GM18873 (cell line): ENCODE measurements around the gene BTNL3.
"Not testable (repeated sequence)": the region's sequence is repeated elsewhere in the genome, so short reads cannot be mapped to it uniquely, and the experiment has no call there.

Experiments used
- ATAC-seq: cut with Tn5 transposase; IDR thresholded peaks from one replicate; pipeline ENCODE4 v1.9.1; 2021; ENCODE audit warnings: mild to moderate bottlenecking, moderate library complexity, moderate number of reproducible peaks; ENCODE audit not compliant: unreplicated experiment, low FRiP score

BTNL3 gene

DNA sequence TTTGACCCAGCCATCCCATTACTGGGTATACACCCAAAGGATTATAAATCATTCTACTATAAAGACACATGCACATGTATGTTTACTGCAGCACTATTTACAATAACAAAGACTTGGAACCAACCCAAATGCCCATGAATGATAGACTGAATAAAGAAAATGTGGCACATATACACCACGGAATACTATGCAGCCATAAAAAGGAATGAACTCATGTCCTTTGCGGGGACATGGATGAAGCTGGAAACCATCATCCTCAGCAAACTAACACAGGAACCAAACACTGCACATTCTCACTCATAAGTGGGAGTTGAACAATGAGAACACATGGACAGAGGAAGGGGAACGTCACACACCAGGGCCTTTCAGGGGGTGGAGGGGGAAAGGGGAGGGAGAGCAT, 28.8 kb downstream of the BTNL3 start:
- ATAC-seq = not testable (repeated sequence)

DNA sequence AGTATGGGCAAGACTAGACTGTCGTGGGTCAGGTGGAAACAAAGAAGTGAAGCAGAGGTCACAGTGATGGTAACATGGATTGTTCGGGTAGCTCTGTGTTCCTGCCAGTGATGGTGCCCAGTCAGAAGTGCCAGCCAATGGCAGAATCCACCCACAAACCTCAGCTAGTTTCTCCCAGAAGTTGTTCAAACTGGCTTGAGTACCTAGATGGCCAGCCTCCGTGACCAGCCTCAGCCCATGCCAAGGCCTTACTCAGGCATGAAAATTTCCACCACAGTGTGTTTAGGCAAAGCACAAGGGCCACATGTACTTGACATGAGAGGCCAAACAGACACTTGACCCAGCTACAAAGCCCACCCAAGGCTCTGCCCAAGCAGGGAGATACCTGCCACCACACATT, 32.0 kb downstream of the BTNL3 start:
- ATAC-seq = no peak

DNA sequence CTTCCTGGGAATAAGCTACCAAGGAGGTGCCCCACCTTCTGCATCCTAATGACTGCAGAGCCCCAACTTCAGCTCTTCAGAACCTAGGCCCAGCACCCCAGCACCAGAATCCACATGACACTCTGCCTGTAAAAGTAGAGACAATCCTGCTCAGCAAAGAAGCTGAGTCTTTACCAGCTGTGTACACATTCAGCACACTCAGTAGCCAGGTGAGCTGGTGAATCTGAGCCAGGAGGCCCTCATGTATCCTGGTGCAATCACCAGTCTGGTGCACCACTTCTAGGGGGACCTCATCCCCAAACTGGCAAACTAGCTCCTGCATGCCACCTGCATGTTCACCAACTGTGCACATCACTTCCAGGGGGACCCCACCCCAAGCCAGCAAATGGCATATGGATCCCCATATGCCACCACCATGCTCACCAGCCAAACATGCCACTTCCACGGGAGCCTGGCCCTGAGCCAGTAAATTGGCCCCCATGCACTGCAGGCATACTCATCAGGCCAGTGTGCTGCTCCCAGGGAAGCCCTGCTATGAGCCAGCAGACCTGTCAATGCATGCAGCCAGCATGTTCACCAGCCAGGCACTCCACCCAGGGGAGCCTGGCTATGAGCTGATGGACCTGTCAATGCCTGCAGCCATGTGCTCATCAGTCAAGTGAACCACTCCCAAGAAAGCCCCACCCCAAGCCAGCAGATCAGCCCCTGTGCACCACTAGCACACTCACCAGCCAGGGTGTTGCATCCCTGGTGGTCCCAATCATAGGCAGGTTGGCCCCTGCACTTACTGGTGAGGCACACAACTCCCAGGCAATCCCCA, 35.8 kb downstream of the BTNL3 start:
- no peak for ATAC-seq

DNA sequence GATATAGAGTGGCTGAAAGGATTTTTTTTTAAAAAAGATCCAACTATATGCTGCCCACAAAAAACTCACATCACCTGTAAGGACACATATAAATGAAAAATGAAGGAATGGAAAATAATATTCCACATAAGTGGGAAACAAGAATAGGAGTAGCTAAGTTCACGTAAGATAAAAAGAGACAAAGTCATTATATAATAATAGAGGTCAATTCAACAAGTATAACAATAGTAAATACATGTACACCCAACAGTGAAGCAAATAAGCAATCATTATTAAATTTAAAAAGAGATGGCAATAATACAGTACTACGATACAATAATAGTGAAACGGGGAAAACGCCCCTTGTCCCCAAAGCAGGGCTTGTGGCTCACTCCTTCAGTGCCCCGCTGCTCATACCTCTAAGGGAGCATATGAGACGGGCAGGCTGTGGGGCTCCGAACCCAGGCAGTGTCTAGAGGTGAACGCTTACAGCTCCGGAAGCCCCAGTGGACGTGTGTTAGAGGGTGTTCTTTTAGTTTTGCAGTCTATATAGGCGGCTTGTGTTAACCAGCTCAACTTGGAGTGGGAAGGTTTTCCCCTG, 38.9 kb downstream of the BTNL3 start:
- no peak for ATAC-seq

DNA sequence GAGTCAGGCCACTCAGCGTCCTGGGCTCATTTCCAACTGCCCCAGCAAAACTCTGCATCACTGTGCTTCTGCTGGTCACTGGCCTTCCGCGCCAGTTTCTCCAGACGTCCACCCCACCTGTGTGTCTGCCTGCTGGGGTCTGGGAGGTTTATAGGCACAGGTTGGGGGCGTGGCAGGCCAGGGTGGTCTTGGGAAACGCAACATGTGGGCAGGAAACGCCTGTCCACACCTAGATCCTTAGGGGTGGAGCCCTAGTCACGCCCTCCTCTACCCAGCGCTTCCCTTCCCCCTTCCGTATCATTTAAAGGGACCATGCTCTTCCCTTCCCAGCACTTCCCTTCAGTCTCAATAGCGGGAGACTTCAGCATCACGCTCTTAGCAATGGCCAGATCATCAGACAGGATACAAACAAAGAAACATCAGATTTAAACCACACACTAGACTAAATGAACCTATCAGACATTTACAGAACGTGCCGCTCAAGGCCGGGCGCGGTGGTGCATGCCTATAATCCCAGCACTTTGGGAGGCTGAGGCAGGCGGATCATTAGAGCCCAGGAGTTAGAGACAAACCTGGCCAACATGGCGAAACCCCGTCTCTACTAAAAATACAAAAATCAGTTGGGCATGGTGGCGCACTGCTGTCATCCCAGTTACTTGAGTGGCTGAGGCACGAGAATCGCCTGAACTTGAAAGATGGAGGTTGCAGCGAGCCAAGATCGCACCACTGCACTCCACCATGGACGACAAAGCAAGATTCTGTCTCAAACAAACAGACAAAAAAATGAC, 39.6 kb downstream of the BTNL3 start:
- ATAC-seq = no peak

DNA sequence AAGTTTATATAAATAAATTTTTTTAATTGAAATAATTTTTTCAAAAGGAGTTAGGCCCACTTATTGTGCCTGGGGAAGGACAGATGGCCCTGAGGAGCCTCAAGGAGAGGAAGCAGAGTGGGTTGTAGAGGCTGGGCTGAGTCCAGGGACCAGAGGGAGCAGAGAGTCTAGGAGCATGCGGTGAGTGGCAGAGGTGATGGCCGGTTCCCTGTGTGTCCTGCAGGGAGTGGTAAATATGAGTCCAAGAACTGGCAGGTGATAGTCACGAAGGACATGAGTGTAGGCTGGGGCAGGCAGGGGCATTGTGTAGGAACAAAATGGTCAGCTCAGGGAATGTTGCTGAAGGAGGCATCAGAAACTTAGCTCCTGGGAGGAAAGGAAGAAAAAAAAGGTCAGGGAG, 43.1 kb downstream of the BTNL3 start:
- ATAC-seq = no peak

DNA sequence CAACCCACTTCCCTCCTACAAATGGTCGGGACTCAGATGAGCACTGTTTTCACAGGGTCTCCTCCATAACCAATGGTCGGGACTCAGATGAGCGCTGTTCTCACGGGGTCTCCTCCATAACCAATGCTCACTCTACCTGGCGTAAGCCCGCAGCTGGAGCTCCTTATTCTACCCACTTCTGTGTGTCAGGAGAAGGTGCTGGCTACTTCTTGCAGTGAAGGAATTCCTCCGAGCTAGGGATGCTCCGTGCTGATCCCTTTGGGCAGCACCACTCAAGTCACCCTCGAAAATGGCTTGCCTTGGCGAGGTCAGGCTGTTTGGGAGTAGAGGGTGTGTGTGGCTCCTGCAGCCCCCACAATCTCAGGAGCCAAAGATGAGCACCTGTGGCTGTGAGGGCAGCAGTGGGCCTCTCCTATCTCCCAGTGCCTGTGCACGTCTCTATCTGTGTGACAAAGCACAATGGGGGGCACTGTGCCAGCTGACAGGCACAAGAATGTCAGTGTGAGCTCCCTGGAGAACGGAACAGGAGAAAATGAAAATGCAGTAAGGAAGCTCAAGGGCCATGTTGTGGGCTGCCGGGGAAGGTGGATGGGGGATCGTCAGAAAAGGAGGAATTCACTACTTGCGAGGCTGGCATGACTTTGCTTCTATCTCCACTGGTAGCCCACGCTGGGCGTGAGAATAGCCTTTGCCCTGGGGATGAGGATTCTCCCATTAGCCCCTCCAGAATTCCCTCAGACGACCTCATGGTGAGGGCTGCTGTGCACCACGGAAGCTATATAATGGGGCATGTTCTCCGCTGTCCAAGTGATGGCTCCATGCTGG, 47.6 kb downstream of the BTNL3 start:
- no peak for ATAC-seq

DNA sequence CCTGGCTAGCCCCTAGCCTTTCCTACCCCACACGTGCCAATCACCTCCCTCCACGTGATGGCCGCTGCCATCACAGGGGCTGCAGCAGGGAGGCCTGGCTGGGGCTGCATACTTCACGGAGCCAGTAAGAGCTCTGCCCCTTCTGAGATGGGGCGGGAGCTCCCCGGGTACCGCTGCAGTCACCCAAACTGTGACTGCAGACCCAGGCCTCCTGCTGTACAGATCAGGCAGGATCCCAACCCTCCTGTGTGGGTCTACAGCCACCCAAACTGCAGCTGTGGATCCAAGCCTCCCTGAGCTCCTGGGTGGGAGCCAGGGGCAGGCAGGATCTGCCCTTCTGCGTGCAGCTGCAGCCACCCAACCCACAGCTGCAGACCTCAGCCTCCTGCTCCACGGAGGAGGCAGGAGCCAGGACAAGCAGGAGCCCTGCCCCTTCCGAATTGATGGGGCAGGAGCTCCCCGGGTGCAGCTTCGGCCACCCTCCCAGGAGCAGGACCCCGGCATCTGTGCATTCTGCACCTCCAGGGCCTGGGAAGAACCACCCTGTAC, 48.2 kb downstream of the BTNL3 start:
- ATAC-seq = no peak

DNA sequence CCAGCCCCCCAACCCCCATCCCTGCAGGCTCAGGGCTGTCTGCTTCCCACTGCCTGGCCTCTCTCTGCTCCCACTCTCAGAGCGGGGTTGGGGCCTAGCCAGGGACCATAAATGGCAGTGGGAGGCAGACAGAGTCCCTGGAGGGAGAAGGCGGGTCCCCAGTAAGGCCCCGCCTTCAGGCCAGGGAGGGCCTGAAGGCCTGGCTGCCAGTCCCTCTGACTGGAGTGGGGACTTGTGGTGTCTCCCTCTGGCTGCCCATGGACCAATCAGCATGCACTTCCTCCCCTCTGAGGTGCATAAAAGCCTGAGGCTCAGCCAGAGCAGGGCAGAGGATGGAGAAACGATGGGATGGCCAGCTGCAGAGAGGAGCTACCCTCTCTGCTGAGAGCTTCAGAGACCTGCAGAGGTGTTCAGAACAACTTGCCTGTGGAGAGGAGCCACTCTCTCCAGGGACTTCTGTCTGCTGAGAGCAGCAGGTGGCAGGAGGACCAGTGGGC, 48.8 kb downstream of the BTNL3 start:
- no peak for ATAC-seq

DNA sequence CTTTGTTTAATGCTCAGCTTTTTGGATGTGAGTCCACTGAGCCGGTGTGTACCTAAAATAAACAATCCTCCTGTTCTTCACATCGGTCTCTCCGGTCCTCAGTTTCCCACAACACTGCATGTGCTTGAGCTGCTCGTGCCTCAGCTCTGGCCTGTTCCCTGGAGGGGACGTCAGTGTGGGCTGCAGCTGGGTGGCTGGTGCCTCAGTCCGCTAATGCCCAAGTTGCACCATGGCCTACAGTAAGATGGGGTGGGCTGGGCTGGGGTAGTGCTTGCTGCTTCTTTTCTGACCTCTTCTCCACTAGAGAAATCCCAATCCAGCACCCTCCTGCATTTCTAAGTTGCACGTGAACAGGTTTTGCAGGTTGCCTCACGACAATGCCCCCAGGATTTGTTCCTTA, 50.8 kb downstream of the BTNL3 start:
- no peak for ATAC-seq

DNA sequence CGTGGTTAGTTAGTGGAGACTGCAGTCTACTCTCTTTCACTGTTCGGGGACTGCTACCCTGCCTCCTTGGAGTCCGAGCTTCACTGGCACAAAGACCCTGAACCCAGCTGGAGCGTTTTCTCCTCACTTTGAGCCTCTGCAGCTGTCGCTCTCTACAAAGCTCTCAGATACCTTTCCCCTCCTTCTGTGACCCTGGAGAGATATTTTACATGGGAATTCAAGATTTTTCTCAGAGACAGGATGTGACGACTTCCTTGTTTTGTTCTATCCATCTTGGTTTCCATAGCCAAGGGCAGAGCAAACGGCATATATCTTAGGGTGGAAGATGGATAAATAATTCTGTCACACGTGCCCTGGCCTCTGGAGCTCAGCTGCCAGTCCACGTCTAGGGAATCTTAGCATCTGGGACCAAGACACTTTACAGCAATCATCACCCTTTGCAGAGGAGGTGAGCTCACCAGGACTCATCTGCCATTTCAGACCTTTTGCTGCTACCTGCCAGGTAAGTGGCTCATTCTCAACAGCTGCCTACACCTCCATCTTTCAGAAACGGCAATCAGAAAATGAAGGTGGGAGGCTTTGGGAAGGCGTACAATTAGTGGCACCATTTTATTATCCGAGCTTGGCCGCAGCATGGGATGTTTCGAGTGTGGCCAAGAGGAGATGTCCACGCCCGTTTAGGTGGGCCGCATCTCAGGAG, 51.4 kb downstream of the BTNL3 start, which contains the start of gene BTNL9:
Gene BTNL9 (plus strand): TSS at position 336 of the 700 bp plus-strand sequence. CDS start 5,224 bp downstream, outside the sequence.
- no peak for ATAC-seq

DNA sequence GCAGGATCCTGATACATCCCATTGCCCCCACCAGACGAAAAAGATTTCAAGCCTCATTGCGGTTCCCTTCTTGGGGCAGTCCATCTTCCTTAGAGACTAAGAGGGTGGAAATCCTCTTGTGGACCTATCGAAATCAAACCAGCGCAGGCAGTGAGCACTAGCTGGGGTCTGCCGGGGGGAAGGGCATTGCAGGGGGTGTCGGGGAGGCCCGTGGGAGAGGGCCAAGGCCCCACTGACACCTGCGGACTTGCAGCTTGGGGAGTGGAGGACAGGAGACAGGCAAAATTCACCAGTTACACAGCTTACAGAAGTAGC, 51.9 kb downstream of the BTNL3 start:
- no peak for ATAC-seq

DNA sequence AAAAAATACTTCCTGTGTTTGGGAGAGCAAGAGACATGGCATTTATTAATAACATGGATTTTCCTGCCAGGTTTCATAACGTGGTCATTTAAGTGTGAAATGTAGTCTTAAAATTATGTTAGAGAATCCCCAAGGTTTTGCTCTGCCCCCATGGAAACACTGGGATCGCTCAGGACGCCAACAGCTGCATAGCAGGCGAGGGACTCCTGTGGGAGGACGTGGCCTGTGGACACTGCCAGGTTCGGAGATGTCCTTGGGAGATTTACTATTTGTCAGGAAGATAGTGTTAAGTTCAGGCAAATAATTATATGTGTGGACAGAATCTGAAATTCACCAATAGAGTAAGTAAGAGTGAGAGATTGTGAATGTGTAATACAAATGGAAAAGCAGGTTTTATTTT, 52.4 kb downstream of the BTNL3 start:
- ATAC-seq = no peak

DNA sequence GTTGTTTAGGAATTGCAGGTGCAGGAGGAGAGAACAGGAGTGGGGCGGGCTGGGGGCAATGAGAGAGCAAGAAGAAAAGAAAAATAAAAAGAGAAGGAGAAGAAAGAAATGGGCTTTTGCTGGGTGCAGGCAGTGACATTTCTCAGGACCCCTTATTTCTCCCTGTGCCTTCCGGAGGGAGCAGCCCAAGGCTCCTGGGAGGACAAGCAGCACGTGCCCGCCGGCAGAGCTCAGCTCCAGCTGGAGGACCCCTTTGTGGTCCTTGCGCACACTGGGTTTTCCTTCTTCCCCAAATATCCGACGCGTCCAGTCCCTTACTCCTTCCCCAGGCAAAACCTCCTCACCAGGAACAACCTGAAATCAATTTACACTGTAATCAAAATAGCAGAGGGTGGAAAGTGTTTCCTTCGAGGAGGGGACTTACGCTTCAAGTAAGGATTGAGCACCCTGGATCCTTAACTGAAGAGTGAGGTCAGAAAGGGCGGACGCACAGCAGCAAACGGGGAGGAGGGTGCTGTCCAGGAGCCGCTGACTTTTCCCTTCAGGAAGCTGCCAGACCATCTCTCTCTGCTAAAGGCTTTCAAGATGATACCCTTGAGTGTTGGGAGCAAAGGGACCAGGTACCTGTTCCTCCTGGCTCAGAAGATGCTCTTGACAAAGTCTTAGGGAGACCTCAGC, 53.5 kb downstream of the BTNL3 start:
- no peak for ATAC-seq

DNA sequence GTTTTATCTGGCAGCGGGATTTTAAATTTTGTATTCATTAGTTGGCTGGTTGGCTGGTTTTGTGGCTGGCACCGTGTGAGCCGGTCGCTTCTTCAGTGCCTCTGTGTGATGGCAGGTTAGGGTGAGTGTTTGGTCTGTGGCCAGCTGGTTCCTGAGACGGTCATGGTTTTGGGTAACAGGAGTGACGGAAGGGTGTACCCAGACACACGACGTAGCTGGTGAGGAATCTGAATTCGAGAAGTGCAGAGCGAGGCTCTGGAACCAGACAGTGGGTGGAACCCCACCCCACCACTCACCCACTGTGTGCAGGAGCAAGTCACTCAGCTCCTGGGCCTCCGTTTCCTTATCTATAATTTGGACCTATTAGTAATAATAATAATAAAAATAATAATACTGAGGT, 54.1 kb downstream of the BTNL3 start:
- no peak for ATAC-seq

DNA sequence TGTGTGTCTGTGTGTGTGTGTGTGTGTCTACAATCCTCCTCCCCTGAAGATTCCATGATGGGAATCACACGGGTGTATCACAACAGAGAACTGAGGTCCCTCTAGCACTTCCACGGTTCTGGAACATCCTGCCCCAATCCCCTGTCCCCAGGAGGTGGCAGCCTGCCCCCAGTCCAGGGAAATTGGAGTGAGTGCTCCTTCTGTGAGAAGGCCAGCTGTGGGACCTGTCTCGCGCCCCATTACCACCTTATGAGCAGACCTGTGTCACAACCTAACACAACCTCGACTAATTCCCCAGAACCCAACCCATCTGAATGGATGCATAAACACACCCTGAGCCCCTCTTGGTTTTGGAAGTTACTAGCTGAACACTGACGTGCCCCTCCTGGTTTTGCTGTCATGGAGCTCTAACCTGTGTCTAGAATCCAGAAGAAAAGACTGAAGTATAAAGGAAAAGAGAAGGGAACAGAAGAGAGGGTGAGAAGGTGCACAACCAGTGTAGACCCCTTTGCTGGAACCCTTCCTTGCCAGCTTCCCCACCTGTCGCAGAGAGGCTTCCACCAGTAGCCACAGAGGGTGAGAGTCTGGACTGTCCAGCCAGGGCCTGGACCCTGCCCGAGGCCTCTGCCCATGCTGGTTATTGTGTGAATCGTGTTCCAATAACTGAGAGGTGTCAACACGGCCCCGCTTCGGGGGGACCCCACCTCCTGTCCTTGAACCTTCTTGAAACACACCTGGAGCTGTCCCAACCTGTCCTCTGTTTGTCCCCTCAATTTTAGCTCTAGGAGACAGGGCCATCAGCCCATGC, 54.8 kb downstream of the BTNL3 start:
- ATAC-seq = no peak

DNA sequence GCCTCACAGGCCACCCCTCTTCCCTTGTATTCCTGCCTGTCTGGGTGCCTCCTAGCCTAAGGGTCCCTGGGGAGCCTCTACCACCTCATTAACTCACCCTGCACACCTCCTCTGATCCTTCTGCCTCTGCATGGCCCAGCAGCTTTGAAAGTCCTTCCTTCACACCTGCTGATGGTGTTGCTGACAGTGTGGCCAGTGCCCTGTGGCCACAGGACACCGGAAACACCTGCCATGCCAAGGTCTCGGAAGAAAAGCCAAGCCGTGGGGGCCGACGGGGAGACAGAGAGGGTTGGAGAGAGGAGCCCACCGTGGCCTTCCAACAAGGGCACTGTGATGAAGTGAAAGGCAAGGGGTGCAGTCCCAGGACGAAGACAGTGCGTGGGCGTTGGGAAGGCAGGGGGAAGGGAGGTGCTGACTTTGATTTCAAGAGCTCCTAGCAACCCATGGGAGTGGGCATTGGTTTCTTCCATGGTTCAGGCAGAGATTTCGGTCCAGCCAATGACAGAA, 55.5 kb downstream of the BTNL3 start:
- no peak for ATAC-seq

DNA sequence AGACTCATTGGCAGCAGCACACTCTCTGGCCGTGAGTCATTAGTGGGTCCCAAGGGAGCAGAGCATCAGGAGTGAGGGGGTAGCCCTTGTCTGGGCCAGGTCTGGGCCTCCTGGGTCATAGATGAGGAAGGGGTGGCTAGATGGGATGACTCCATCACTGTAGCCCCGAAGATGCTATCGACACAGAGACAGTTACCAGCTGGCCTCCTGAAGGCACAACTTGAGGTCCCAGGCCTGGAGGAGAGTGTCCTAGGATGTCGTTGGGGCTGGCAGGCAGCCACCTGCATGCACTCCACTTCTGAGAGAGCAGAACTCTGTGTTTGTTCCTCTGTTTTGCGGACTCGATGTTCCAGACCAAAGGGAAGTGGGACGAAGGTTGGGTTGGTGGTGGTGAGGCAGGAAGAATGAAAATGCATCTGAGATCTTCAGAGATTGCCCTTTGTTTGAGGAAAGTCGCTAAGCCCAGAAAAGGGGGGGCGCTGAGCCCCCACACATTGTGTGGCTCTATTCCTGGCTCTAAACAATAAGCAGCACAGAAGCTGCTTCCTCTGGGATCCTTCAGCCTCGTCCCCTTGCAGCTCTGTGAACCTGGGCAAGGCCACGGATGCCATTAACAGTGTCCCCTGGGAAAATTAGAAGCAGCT, 56.1 kb downstream of the BTNL3 start:
- no peak for ATAC-seq
